ENCODE measurements around the gene TMEM138.

The TMEM138 gene

GRCh38 chr11:61367406-61367805 is 5.2 kb downstream of the TMEM138 start:
- no peak for TF ChIP-seq GATA2 (IDR thresholded peaks at IDR 0.05; ENCODE audit: low read depth, low read length)
- no peak for TF ChIP-seq GATA3 (IDR thresholded peaks at IDR 0.05; ENCODE audit: low read depth, low read length)

- TF ChIP-seq GATA3 (IDR thresholded peaks at IDR 0.05; ENCODE audit: low read depth, low read length) (no peak), GATA2 (IDR thresholded peaks at IDR 0.05; ENCODE audit: low read depth, low read length) (no peak)
These were observed 6.5 kb downstream of the TMEM138 start for GRCh38 chr11:61368646-61369045.

GRCh38 chr11:61369372-61370348 is 7.5 kb downstream of the TMEM138 start:
- TF ChIP-seq GATA3 (IDR thresholded peaks at IDR 0.05; ENCODE audit: low read depth, low read length): no peak
- TF ChIP-seq GATA2 (IDR thresholded peaks at IDR 0.05; ENCODE audit: low read depth, low read length): no peak

GRCh38 chr11:61370349-61371005 is 8.3 kb downstream of the TMEM138 start:
- TF ChIP-seq GATA3 (IDR thresholded peaks at IDR 0.05; ENCODE audit: low read depth, low read length) (no peak), GATA2 (IDR thresholded peaks at IDR 0.05; ENCODE audit: low read depth, low read length) (no peak)

GRCh38 chr11:61372659-61373420 is 10.7 kb downstream of the TMEM138 start:
- TF ChIP-seq GATA3 (IDR thresholded peaks at IDR 0.05; ENCODE audit: low read depth, low read length): no peak
- no peak for TF ChIP-seq GATA2 (IDR thresholded peaks at IDR 0.05; ENCODE audit: low read depth, low read length)

GRCh38 chr11:61375761-61376108 is 13.6 kb downstream of the TMEM138 start:
- TF ChIP-seq GATA3 (IDR thresholded peaks at IDR 0.05; ENCODE audit: low read depth, low read length): no peak
- TF ChIP-seq GATA2 (IDR thresholded peaks at IDR 0.05; ENCODE audit: low read depth, low read length): no peak

- no peak for TF ChIP-seq GATA3 (IDR thresholded peaks at IDR 0.05; ENCODE audit: low read depth, low read length)
- no peak for TF ChIP-seq GATA2 (IDR thresholded peaks at IDR 0.05; ENCODE audit: low read depth, low read length)
These were observed 15.4 kb downstream of the TMEM138 start for GRCh38 chr11:61377461-61378160.

- no peak for TF ChIP-seq GATA2 (IDR thresholded peaks at IDR 0.05; ENCODE audit: low read depth, low read length)
- TF ChIP-seq GATA3 (IDR thresholded peaks at IDR 0.05; ENCODE audit: low read depth, low read length): no peak
These were observed 16.6 kb downstream of the TMEM138 start for GRCh38 chr11:61378713-61379313.

GRCh38 chr11:61380884-61381283 is 18.7 kb downstream of the TMEM138 start:
- TF ChIP-seq GATA2 (IDR thresholded peaks at IDR 0.05; ENCODE audit: low read depth, low read length) (no peak), GATA3 (IDR thresholded peaks at IDR 0.05; ENCODE audit: low read depth, low read length) (no peak)

GRCh38 chr11:61384271-61385242 is 22.4 kb downstream of the TMEM138 start:
- no peak for TF ChIP-seq GATA3 (IDR thresholded peaks at IDR 0.05; ENCODE audit: low read depth, low read length)
- no peak for TF ChIP-seq GATA2 (IDR thresholded peaks at IDR 0.05; ENCODE audit: low read depth, low read length)

GRCh38 chr11:61390161-61390560 is 28.0 kb downstream of the TMEM138 start:
- TF ChIP-seq GATA3 (IDR thresholded peaks at IDR 0.05; ENCODE audit: low read depth, low read length) (no peak), GATA2 (IDR thresholded peaks at IDR 0.05; ENCODE audit: low read depth, low read length) (no peak)

GRCh38 chr11:61392981-61393595 is 30.9 kb downstream of the TMEM138 start:
- TF ChIP-seq GATA3 (IDR thresholded peaks at IDR 0.05; ENCODE audit: low read depth, low read length): no peak
- no peak for TF ChIP-seq GATA2 (IDR thresholded peaks at IDR 0.05; ENCODE audit: low read depth, low read length)

All from SH-SY5Y (cell line).